HG03095 (cell line): ENCODE data around the gene ZNF831.

ENCODE experiments used
- ATAC-seq: cut with Tn5 transposase; IDR thresholded peaks from one replicate; pipeline ENCODE4 v1.9.1; 2021; ENCODE audit warnings: moderate library complexity; ENCODE audit not compliant: unreplicated experiment

ZNF831 gene

DNA sequence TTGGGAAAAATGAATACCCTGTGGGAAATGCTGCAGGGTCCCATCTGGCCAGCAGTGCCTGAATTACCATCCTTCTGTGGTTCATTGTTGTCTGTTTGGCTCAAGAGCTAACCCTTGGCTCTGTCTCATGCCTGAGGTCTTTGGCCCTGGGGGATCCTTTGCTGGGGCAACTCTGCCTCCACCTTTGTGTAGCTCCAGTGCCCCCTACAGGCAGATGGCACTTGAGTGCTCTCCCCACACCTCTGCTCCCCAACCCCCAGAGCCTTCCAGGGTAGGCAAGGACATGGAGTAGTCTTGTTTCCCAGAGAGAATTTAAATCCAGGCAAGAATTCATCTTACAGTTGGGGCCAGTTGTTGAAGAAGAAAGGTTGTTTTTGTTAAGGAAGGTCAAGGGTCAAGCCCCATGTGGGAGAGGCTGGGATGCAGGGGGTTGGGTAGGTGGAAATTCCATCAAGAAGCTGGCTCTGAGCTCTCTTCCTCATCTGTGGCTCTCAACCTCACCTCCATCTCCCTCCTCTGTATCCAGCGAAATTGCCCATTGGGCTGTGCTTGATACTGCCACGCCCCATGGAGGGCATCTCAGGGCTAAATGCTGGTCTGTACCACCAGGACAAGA, 44.2 kb downstream of the ZNF831 start:
- no peak for ATAC-seq

DNA sequence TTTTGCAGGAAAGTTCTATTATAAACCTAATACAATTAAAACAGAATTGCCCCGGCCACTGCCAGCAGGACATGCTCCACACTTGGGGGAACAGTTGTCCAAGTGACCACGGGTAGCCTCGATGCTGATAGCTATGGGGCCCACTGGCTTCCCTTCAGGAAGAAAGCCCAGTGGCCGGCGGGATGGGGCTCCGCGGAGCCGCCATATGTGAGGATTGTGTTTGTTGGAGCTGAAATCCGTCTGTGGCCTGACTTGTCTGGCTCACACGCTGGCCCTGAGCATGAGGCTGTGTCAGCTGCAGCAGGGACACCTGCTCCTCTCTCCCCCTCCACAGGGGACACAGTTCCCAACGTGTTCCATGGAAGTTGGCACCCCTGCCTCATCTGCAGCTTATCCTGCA, 46.6 kb downstream of the ZNF831 start:
- ATAC-seq = no peak

DNA sequence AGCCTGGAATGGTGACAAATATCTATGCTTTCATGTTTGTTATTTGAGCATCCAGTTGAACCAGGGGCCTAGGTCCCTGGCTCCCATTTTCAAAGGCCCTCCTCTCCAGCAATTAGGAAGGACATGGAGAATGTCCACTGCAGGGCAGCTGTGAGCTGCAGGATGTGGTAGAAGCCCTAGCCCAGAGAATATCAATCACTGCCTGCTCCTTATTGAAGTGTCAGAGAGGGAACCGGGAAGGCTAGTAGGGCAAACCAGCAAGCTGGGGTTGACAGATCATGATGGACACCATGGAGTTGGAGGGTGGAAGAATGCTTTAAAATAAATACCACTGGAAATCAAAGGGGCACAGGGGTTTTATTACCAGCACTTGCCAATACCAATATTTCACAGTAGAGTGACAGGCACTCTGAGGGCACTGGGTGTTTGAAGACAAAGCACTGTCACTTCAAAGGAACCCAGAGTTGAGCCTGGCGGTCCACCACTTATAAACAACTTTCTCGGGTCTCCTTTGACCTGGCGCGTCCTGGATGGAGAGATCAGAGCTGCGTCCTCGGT, 47.7 kb downstream of the ZNF831 start:
- no peak for ATAC-seq

DNA sequence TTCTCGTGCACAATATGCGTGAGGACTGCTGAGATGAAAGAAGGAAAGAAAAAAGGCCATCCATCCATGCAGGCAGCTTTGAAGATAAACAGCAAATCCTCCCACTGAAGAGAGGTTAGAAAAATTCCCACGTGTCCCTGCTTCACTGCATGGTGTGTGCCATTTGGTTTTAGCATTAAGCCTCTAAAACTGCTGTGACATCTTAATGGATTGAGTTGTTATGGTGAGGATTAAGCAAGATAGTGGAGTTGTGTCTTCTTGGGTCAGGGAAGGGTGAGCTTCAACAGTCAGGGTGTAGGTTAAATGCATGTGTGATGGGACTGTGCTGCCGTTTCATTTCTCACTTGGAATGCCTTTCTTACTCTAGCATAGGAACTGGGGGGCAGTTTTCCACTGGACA, 50.5 kb downstream of the ZNF831 start:
- ATAC-seq = no peak

DNA sequence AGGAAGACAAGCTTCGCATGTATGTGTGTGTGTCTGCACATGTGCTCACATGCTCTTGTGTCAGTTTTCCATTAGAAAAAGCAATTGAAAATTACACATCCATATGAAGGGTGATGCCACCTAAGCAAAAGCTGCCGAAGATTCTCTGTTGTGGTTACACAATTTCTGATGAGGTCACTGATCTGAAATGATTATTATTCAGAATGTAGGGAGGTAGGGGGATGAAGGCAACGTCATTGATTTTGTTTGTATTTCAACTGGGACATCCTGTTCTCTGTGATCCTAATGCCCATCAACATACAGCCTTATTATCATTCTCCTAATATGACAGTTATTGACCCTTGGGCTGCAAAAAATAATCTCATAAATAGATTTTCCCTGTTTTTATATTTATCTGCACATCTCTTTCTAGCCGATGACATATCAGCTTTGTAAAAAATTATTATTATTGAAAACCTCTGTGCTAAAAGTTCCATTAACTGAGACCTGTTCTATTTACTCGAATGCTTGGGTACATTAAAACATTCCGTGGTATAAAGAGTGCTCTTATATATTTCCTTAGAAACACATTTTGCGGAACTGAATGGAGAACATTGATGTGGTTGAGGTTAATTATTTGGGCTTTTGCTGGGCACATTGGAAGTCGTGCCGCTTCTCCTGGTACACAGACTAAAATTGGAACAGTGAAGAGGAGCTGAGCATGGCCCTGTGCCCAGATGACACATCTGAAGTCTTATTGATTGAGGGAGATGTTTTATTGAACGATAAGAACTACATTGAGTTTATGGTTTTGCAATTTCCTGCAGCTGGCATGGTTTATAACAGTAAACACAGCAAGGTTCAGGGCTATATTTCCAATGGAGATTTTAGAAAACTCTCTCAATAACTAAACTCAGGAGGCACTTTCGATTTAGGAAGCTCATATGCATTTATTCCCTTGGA, 51.3 kb downstream of the ZNF831 start:
- no peak for ATAC-seq

DNA sequence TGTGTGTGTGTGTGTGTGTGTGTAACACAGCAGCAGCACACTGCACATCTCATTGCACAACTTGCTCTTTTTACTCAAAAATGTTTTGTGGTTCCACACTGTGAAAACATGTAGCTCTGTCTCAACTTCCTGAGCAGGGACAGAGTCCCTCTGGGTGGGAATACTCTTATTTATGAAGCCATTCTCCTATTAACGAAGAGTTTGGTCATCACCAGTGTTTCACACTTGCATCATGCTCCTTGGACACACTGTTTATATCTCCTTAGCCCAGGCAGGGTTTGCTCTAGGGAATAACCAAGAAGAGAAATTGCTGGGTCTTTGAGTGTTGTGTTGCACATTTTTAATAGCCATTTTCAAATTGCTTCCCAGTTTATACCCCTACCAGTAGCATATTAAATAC, 53.6 kb downstream of the ZNF831 start:
- ATAC-seq = no peak

DNA sequence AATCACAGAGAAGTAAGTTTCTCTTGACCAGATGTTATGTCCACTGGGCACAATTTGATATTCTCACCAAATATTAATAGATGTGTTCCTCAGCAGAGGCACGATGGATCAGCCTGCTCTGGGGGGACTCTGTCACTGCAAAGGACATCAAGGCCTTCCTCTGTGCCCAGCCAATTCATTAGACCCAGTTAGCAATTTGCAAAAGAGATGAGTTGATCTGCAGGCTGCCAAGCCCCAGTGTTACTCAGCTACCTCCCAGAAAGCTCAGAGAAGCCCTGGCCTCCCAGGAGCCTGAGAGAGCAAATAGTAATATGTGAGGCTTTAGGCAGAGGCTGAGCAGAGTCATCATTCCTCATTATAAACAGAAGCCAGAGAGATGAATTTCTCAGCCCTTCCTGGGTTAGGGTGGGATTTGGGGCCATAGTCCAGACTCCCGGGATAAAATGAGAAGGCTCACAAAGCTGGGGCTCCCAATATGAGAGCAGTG, 54.2 kb downstream of the ZNF831 start:
- no peak for ATAC-seq

DNA sequence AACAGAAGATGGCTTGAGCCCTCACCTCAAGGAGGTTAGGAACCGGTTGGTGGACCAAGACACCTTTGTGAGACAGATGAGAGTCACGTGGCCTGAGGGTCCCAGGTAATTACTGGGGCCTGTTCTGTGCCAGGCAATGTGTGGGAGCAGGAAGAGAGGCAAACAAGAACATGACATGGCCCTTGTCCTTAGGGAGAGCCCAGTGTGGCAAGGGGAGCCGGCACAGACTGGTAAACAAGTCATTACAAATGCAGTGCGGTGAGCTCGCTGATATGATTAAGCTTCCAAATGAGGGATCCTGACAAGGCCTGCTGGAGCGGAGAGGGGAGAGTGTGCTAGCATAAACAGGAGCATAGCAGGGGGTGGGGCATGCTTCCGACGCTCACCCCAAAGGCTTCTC, 55.6 kb downstream of the ZNF831 start:
- no peak for ATAC-seq

DNA sequence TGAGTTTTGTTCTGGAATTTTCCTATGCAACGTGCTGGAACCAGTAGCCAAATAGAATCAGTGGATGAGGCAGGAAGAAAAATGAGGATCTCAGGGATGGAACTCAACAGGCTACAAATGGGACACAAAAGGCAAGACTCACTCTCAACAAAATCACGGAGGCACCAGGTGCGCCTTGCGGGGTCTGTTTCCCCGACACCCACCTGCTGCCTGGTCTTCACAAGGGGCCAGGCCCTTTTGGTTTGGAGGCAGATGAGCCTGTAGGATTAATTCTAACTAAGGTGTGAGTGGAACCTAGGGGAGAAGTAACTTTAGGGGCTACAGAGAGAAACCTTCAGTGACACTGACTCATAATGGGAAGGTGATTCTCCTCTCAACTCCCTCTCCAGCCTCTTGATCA, 56.5 kb downstream of the ZNF831 start:
- ATAC-seq = no peak

DNA sequence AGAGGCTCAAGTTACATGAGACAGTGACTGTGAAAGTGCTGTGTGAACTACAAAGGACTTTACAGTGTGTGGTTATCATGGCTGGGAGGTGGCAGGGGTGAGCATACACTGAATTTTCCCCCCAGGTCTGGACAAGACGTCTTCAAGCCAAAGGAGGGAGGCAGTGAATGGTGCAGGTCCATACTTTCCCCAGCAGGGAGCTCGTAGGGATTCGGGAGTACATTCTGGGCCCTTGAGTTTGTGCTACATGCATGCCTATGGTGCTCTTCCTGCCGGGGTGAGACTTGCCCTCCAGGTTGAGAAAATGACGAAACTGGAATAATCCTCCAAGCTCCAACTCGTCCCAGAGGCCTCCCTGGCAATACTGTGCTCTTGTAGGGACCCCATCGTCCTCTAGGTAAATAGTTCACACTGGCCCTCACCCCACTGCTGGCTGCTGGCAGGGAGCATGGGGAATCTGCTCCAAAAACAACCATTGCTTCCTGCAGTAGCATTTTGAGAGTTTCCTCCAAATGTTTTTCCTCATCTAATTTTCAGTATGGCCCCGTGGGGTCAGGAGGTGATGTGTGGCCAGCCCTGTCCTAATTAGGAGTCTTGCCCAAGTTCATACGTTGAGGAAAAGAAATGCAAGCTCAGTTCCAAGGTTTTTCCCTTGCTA, 57.6 kb downstream of the ZNF831 start:
- ATAC-seq = no peak

DNA sequence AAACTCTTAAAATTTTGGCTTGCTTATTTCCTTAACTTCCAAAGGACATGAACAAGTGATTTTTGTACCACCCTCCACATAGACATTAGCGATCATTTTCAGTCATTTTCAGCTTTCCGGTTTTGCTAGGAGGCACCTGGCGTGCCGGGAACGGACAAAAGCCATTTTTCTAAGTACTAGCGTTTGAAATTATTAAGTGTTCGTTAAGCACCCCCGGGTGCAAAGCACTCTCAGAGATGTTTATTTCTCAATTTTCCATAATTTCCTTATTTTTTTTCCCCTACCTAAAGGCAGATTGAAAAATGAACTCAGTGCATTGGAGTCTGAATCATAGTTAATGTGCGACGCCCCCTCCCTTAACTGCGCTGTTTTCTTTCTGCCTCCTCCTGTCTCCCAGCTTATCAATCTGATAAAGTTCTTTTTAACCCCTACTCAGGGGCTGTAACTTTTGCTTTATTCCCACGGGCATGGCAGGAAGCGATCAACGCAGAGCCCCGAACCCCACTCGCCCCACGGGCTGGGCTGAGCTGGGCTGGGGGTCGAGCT, 58.2 kb downstream of the ZNF831 start:
- no peak for ATAC-seq

DNA sequence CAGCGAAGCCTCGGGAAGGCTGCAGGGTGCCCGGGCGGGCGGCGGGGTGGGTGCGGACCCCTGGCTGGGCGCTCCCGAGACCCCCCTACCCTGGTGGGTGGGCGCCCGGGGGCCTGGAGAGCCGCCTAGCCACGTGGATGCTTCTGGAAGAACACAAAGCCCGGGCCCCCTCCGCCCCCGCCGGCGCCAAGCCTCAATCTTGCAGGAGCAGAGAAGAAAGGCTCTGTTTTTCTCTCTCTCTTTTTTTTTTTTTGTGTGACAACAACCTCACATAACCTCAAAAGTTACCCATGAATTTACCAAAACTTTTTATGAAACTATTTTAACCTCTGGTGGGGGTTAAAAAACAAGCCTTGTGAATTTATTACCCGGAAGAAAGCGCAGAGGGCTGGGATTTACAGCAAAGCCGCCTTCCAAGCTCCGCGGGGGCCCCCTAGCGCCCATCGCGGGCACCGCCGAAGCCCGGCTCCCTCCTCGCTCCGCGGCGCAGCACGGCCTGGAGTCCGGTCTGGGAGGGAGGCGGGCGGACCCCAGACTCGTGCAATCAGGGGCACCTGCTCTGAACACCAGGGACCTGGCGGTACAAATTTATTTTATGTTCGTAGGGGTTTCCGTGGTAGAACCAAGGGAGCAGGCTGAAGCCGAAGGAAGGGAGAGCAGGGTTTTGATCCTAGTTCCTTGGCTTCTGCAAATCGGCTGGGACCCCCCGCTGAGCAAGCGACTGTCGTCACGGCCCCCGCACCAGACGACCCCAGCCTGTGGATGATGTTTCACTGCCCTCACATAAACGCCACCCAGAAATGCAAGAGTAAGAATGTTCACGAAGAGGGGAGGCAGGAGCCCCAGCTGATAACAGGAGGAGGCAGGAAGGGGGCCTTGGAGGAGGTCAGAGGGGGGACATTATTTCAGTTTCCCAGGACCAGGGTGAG, 58.9 kb downstream of the ZNF831 start:
- peak; percentile 69 for ATAC-seq

DNA sequence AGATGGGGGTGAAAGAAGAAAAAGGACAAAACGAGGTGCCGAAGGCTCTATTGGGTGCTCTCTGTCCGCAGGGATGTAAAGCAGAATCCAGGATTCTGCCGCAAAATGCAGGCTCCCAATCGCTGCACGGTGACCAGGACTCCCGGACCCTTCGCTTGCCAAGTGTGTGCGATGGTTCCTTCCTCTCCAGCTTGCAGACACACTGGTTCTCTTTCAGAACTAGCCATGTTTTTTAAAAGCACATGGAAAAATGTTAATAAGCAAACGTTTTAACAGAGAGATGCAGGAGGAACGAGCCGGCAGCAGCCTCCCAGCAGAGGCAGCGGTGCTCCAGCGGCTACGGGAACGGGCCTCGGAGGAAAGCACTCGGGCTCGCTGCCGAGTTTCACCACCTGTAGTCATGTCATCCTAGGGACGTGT, 59.6 kb downstream of the ZNF831 start:
- no peak for ATAC-seq

DNA sequence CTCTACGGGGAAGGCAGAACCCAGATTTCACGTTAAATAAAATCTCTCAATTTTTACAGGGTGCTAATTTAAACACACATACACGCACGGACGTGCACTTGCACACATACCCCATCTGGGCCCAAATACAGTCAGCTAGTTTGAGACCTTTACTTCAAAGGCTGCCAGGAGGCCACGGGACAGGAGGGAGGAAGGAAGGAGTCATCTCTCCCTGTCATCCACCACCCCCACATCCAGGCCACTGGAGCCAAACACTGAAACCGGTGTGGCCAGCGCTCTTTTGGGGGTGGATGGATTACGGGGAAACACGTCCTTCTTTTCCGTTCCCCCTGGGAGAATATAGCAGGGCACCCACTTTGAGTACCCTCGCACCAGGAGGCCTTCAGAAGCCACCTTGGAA, 60.1 kb downstream of the ZNF831 start:
- no peak for ATAC-seq

DNA sequence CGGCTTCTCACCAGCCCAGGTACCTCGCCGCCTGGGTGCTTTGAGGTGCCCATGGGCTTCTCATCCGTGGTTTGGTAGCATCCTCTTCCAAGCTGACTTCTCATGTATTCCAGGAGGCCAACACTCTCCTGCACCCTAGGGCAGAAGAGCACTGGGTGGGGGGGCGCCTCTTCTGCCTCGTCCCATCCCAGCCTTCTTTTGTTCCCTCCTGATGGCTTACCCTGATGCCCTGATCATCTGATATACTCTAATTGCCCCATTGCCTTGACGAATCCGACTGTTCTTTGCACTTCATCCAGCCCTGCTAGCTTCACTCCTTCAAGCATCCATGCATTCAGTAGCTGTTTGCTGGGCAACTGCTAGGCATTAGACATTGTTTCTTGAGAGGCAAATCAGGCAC, 60.6 kb downstream of the ZNF831 start:
- ATAC-seq = no peak

DNA sequence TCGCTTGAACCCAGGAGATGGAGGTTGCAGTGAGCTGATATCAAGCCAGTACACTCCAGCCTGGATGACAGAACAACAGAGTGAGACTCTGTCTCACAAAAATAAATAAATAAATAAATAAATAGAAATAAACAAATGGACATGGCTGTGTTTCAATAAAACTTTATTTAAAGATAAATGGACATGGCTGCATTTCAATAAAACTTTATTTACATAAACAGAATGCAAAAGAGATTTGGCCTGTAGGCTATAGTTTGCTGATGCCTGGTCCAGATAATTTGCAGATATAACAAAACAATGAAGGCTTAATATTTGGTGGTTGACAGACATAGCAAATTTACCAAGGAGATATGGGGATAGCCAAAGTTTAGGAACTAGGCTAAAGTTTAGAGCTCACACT, 66.8 kb downstream of the ZNF831 start:
- ATAC-seq = no peak

DNA sequence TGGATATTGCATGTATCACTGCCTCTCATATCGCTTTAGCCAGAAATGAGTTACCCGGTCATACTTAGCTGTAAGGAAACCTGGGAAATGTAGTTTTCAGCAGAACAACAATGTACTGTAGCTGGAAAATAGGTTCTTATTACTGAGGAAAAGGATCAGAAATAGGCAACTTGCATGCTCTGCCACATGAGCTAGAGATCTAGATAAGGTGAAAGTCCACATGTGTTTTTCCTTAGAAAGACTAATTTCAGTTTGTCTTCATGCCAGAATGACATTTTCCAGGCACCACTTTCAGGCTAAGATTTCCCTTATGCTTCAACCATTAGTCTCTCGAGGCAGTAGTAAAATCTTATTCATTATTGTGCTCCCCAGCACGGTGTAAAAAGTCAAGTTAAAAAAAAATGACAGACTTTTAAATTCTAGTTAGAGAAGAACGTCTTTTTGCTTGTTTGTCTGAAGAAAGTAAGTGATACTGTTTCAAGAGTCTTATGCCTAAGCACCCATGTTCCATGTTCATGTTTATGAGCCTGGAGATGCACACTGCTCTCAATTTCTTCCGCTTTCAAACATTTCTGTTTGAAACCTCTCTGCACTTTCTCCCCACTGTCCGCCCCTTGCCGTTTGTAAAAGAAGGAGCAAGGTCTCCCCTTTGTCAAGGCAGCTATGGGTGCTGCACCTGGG, 67.6 kb downstream of the ZNF831 start:
- no peak for ATAC-seq

DNA sequence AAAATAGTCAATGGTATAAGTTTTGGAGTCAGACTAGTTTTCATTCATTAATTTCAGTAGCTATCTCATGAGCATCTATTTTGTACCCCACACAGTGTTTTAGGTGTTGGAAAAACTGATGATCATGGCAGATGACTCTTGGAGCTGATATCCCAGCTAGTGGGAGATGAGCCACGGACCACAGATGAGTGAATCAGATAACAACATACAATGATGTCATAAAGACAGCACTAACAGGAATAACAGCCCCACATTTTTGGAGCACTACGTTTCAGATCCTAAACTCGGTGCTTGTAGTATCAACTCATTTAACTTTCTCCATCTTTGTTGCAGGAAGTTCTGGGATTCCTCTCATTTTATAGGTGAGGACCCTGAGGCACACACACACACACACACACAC, 69.0 kb downstream of the ZNF831 start:
- ATAC-seq = no peak

DNA sequence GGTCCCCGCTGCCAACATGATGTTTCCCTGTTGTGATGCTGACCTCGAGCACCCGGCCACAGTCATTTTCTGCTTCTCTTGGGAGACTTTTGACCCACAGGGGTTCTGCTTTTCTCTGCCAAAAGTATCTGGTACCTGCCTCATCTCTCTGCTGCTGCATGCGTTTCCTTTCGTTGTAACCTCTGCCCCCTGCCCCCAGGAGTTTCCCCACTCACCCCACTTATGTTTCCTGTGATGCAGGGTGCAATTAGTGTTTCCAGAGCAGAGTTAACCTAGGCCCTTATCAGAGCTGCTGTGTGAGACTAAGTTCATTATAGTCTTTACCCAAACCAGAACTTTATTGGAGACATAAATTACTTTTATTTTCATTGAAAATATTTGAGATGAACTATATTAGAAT, 71.6 kb downstream of the ZNF831 start:
- no peak for ATAC-seq

DNA sequence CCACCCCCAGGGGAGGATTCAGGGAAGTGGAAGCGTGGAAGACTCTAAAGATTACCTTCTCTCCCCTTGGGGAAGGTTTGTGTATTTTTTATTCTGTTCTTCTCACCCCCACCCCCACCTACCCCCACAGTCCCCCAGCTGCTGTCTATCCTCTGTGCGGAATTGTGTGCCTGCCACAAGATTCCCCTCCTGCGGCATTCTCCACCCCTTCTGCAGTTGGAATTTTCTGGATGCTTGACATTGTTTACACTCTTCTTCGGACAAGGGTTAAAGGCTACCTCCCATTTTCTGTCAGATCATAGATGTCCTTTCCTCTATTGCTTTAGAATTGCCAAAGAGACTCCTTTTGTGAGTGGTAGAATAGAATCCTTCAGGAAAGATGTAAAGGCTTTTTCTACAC, 76.4 kb downstream of the ZNF831 start:
- ATAC-seq = no peak
